Activated T-cell treated with anti-CD3 and anti-CD28 coated beads for 48 hours (primary cell): ENCODE measurements around the gene MAML2.

Experiments used
- DNase-seq: peaks from one replicate; pipeline ENCODE4 v3.0.0-alpha.2; 2020; ENCODE audit warnings: low read depth

The MAML2 gene

GRCh38 chr11:96067160-96067559 is 275.8 kb downstream of the MAML2 start:
- DNase-seq = no peak

- DNase-seq = no peak
These were observed 277.6 kb downstream of the MAML2 start for GRCh38 chr11:96065379-96065778.

- no peak for DNase-seq
These were observed 279.1 kb downstream of the MAML2 start for GRCh38 chr11:96063886-96064285.

GRCh38 chr11:96063053-96063452 is 279.9 kb downstream of the MAML2 start:
- no peak for DNase-seq

- DNase-seq = no peak
These were observed 280.9 kb downstream of the MAML2 start for GRCh38 chr11:96062134-96062533.

GRCh38 chr11:96061730-96062129 is 281.3 kb downstream of the MAML2 start:
- no peak for DNase-seq

- no peak for DNase-seq
These were observed 281.9 kb downstream of the MAML2 start for GRCh38 chr11:96061069-96061468.

- DNase-seq = no peak
These were observed 285.5 kb downstream of the MAML2 start for GRCh38 chr11:96057502-96057901.

GRCh38 chr11:96056576-96056975 is 286.4 kb downstream of the MAML2 start:
- no peak for DNase-seq

- DNase-seq = no peak
These were observed 287.1 kb downstream of the MAML2 start for GRCh38 chr11:96055706-96056387.

GRCh38 chr11:96054870-96055705 is 287.9 kb downstream of the MAML2 start:
- no peak for DNase-seq

GRCh38 chr11:96052921-96053651 is 289.9 kb downstream of the MAML2 start:
- DNase-seq = no peak

- DNase-seq = no peak
These were observed 291.2 kb downstream of the MAML2 start for GRCh38 chr11:96051820-96052219.

- DNase-seq = no peak
These were observed 292.4 kb downstream of the MAML2 start for GRCh38 chr11:96050435-96051182.

- DNase-seq = no peak
These were observed 293.6 kb downstream of the MAML2 start for GRCh38 chr11:96049426-96049825.

GRCh38 chr11:96045622-96046456 is 297.2 kb downstream of the MAML2 start:
- no peak for DNase-seq

GRCh38 chr11:96044747-96045146 is 298.2 kb downstream of the MAML2 start:
- no peak for DNase-seq

- DNase-seq = no peak
These were observed 298.7 kb downstream of the MAML2 start for GRCh38 chr11:96044311-96044710.

- DNase-seq = no peak
These were observed 299.7 kb downstream of the MAML2 start for GRCh38 chr11:96043291-96043690.

- no peak for DNase-seq
These were observed 304.9 kb downstream of the MAML2 start for GRCh38 chr11:96038046-96038445.

GRCh38 chr11:96037405-96037949 is 305.5 kb downstream of the MAML2 start:
- DNase-seq = no peak
